Osteoblast (primary cell): Measurements from ENCODE around the gene SLC25A24. TPM values are rescaled to one million over a fixed set of nuclear protein-coding genes. Genes with fewer than 3 reads are reported as not detected.
"Not testable (repeated sequence)": the region's sequence is repeated elsewhere in the genome, so short reads cannot be mapped to it uniquely, and the experiment has no call there.

Source experiments
- DNase-seq: peaks from one replicate; pipeline ENCODE4 v3.0.0; 2011; ENCODE audit warnings: low spot score, mixed read lengths; ENCODE audit not compliant: insufficient read length; ENCODE audit errors: missing footprints
- H2AFZ ChIP-seq: 2 replicates; pipeline ENCODE4 v1.6.0; 2011; ENCODE audit warnings: mild to moderate bottlenecking, low read length
- H3K27ac ChIP-seq: 2 replicates; pipeline ENCODE4 v1.5.1; 2011; ENCODE audit warnings: mild to moderate bottlenecking, low read depth, low read length, moderate library complexity
- H3K27me3 ChIP-seq: 2 replicates; pipeline ENCODE4 v1.6.0; 2012; ENCODE audit warnings: mild to moderate bottlenecking, control low read depth, inconsistent platforms, low read length, moderate library complexity; ENCODE audit not compliant: insufficient read depth
- H3K36me3 ChIP-seq: 2 replicates; pipeline ENCODE4 v1.5.1; 2011; ENCODE audit warnings: mild to moderate bottlenecking, low read length, control low read depth, moderate library complexity; ENCODE audit not compliant: insufficient read depth
- H3K4me1 ChIP-seq: 2 replicates; pipeline ENCODE4 v1.5.1; 2011; ENCODE audit warnings: mild to moderate bottlenecking, low read length, control low read depth, moderate library complexity; ENCODE audit not compliant: insufficient read depth
- H3K4me2 ChIP-seq: 2 replicates; pipeline ENCODE4 v1.6.0; 2011; ENCODE audit warnings: mild to moderate bottlenecking, low read length; ENCODE audit not compliant: insufficient read depth
- H3K4me3 ChIP-seq: fragments of 200-600 bp; sonication (generic); 3 replicates; pipeline ENCODE4 v1.5.1; 2012; ENCODE audit warnings: mild to moderate bottlenecking, low read length, inconsistent platforms; ENCODE audit not compliant: insufficient read depth
- H3K79me2 ChIP-seq: 2 replicates; pipeline ENCODE4 v1.6.0; 2012; ENCODE audit warnings: mild to moderate bottlenecking, low read length, control low read depth, inconsistent platforms; ENCODE audit not compliant: insufficient read depth
- H3K9me3 ChIP-seq: 2 replicates; pipeline ENCODE4 v1.5.1; 2011; ENCODE audit warnings: low read depth, low read length, control low read depth
- H4K20me1 ChIP-seq: 2 replicates; pipeline ENCODE4 v1.6.0; 2012; ENCODE audit warnings: mild to moderate bottlenecking, low read length, control low read depth; ENCODE audit not compliant: insufficient read depth
- CTCF ChIP-seq: IDR thresholded peaks from 2 replicates; pipeline ENCODE4 v1.5.1; 2011; ENCODE audit warnings: mild to moderate bottlenecking, low read depth, low read length, moderate library complexity; ENCODE audit errors: extremely low read depth
- total RNA-seq: library from RNA; depleted of rRNA; stranded (reverse); fragments of >200 nt; gene quantifications from 2 replicates; pipeline ENCODE4 v1.2.3, GENCODE V29; 2012

Gene SLC25A24
- total RNA-seq, 1 donor: 42.3 TPM

- H2AFZ ChIP-seq, H3K4me1 ChIP-seq, DNase-seq, H3K4me3 ChIP-seq, H3K79me2 ChIP-seq, H3K4me2 ChIP-seq, H3K9me3 ChIP-seq, H3K27ac ChIP-seq, H3K36me3 ChIP-seq, H3K27me3 ChIP-seq, H4K20me1 ChIP-seq: not testable (repeated sequence)
These were observed 23.1 kb upstream of the SLC25A24 start for GRCh38 chr1:108223226-108223625.

GRCh38 chr1:108217515-108218174 lies 17.5 kb upstream of the SLC25A24 start:
- H3K4me3 ChIP-seq, H3K36me3 ChIP-seq, H3K4me1 ChIP-seq, H3K27me3 ChIP-seq, H3K9me3 ChIP-seq, H3K4me2 ChIP-seq, H3K27ac ChIP-seq, H4K20me1 ChIP-seq, DNase-seq, H3K79me2 ChIP-seq, H2AFZ ChIP-seq: not testable (repeated sequence)

GRCh38 chr1:108217007-108217406 lies 16.9 kb upstream of the SLC25A24 start:
- H4K20me1 ChIP-seq, H3K27ac ChIP-seq: not testable (repeated sequence)

GRCh38 chr1:108216028-108216890 lies 16.1 kb upstream of the SLC25A24 start:
- not testable (repeated sequence) for H3K4me3 ChIP-seq, H3K79me2 ChIP-seq, H3K4me1 ChIP-seq, H3K4me2 ChIP-seq, H3K36me3 ChIP-seq, H4K20me1 ChIP-seq, DNase-seq, H3K27ac ChIP-seq, H2AFZ ChIP-seq, H3K9me3 ChIP-seq
- peaks cover 10% of the 10 kb centered on the region for H3K27me3 ChIP-seq

More at GRCh38 chr1:108217007-108217406, 16.9 kb upstream of the SLC25A24 start:
- not testable (repeated sequence) for H3K4me2 ChIP-seq, H3K9me3 ChIP-seq, DNase-seq, H3K4me1 ChIP-seq, H3K36me3 ChIP-seq, H3K79me2 ChIP-seq, H3K27me3 ChIP-seq, H2AFZ ChIP-seq, H3K4me3 ChIP-seq

GRCh38 chr1:108214641-108215465 lies 14.7 kb upstream of the SLC25A24 start:
- H3K4me3 ChIP-seq, H3K27ac ChIP-seq, H4K20me1 ChIP-seq, H2AFZ ChIP-seq, H3K79me2 ChIP-seq, DNase-seq, H3K36me3 ChIP-seq, H3K9me3 ChIP-seq, H3K4me1 ChIP-seq: not testable (repeated sequence)
- H3K27me3 ChIP-seq: peaks cover 17% of the 10 kb centered on the region
- H3K4me2 ChIP-seq: peak overlapping the region; percentile 51
- TF ChIP-seq CTCF: peak; percentile 51
